NCI-H1694 treated with DMSO at 0.1 percent for 48 hours (cell line): ENCODE results near the gene PCDHGA7.
A peak's percentile ranks its signal among the peaks of the same experiment; 100 is the strongest.
"Not testable (repeated sequence)": the region's sequence is repeated elsewhere in the genome, so short reads cannot be mapped to it uniquely, and the experiment has no call there.

Source experiments
- DNase-seq: peaks from one replicate; lab custom pipeline; 2025; lab: John Stamatoyannopoulos, UW

Gene PCDHGA7

DNA sequence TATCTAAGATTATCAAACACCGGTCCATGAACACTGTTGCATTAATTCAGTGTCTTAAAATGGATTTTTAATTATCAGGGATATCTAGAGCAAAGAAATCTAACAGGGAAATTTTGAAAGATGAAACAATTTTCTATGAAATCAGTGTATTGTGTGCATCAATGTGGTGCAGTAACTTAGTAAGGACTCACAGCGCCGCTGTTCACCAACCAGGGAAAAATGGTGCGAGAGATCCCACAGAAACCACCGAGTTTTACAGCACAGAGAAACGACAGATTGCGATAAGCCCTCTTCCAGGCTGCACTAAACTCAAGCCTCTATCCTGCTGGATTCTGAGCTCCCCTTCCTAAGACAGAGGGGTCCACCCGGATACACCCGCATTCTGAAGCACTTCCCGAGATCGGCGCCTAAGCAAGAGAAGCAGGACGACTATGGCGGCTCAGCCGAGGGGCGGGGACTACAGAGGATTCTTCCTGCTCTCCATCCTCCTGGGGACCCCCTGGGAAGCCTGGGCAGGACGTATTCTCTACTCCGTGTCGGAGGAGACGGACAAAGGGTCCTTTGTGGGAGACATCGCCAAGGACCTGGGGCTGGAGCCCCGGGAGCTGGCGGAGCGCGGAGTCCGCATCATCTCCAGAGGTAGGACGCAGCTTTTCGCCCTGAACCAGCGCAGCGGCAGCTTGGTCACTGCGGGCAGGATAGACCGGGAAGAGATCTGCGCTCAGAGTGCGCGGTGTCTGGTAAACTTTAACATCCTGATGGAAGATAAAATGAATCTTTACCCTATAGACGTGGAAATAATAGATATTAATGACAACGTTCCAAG lies at the start of gene PCDHGA7:
Gene PCDHGA7 (plus strand): TSS at position 274 of the 826 bp plus-strand sequence. CDS start 158 bp downstream, at position 432.
- DNase-seq: no peak

DNA sequence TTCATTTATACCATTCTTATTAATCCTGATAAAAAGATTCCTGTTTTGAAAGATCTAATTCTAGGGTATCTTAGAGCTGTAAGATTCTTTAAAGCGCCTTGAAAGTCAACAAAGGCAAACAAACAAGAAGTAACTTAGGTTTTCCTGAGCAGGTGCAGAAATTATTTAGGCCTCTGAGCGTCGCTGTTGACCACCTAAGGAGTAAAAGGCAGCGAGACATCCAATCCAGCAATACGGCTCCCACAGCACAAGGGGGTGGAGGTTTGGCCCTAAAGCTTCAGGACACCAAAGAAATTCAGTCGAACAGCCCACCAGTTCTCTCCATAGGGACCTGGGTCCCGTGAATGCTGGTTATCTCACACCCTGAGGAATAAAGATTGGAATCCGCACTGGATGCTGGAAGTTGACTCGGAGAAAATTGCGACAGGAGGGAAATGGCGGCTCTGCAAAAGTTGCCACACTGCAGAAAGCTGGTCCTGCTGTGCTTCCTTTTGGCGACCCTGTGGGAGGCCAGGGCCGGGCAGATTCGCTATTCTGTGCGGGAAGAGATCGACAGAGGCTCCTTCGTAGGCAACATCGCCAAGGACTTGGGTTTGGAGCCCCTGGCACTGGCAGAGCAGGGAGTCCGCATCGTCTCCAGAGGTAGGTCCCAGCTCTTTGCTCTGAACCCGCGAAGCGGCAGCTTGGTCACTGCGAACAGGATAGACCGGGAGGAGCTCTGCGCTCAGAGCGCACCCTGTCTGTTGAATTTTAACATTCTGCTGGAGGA lies 43.8 kb upstream of the PCDHGA7 start, which contains the start of gene PCDHGA2:
Gene PCDHGA2 (plus strand): TSS at position 223 of the 769 bp plus-strand sequence.
- no peak for DNase-seq

- not testable (repeated sequence) for DNase-seq
These were observed 41.7 kb upstream of the PCDHGA7 start for GRCh38 chr5:141340781-141341354.

DNA sequence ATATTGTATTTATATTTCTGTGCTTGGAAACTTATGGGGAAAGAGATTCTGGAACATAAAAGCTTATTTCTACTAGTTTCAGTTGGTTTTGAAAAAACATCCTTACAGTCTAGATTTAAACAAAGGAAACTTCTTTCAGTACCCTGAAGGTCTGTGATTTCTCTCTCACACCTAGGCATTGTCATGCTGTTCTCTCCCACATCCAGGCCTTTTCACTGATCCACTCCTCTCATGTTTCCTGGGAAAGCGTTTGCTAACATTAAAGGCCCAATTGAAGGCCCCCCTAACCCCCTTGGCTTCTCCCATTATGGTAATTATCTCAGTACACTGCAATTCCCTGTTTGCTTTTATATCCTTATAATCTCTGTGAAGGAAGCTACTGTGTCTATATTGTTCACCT lies 39.8 kb upstream of the PCDHGA7 start:
- DNase-seq: no peak

- DNase-seq: no peak
These were observed 39.1 kb upstream of the PCDHGA7 start, which contains the start of gene PCDHGA3 for GRCh38 chr5:141343242-141343952. PCDHGA3 (plus strand) TSS chr5:141343829; CDS start chr5:141344034, 205 bp downstream.

DNA sequence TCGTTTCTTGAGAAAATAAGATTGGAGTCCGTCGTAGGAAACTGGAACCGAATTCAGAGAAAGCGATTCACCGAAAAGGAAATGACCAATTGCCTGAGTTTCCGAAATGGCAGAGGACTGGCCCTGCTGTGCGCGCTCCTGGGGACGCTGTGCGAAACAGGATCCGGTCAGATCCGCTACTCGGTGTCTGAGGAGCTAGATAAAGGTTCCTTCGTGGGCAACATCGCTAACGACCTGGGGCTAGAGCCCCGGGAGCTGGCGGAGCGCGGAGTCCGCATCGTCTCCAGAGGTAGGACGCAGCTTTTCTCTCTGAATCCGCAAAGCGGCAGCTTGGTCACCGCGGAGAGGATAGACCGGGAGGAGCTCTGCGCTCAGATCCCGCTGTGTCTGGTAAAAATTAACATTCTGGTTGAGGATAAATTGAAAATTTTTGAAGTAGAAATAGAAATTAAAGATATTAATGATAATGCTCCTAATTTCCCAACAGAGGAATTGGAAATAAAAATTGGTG lies 38.5 kb upstream of the PCDHGA7 start:
- DNase-seq: no peak

DNA sequence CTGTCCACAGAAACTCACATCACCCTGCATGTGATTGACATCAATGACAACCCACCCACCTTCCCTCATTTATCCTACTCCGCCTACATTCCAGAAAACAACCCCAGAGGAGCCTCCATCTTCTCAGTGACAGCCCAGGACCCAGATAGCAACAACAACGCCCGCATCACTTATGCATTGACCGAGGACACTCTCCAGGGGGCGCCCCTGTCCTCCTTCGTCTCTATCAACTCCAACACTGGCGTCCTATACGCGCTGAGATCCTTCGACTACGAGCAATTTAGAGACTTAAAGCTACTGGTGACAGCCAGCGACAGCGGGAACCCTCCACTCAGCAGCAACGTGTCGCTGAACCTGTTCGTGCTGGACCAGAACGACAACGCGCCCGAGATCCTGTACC lies 37.2 kb upstream of the PCDHGA7 start:
- DNase-seq: no peak

DNA sequence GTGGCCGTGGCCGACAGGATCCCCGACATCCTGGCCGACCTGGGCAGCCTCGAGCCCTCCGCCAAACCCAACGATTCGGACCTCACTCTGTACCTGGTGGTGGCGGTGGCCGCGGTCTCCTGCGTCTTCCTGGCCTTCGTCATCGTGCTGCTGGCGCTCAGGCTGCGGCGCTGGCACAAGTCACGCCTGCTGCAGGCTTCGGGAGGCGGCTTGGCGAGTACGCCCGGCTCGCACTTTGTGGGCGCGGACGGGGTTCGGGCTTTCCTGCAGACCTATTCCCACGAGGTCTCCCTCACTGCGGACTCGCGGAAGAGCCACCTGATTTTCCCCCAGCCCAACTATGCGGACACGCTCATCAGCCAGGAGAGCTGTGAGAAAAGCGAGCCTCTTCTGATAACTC lies 36.5 kb upstream of the PCDHGA7 start:
- not testable (repeated sequence) for DNase-seq

GRCh38 chr5:141349917-141350619 lies 32.5 kb upstream of the PCDHGA7 start, which contains the start of gene PCDHGB1:
PCDHGB1 (plus strand) TSS chr5:141350099; CDS start chr5:141350261, 162 bp downstream.
- peak; percentile 41 for DNase-seq

- DNase-seq: no peak
These were observed 31.0 kb upstream of the PCDHGA7 start for GRCh38 chr5:141351591-141351990.

DNA sequence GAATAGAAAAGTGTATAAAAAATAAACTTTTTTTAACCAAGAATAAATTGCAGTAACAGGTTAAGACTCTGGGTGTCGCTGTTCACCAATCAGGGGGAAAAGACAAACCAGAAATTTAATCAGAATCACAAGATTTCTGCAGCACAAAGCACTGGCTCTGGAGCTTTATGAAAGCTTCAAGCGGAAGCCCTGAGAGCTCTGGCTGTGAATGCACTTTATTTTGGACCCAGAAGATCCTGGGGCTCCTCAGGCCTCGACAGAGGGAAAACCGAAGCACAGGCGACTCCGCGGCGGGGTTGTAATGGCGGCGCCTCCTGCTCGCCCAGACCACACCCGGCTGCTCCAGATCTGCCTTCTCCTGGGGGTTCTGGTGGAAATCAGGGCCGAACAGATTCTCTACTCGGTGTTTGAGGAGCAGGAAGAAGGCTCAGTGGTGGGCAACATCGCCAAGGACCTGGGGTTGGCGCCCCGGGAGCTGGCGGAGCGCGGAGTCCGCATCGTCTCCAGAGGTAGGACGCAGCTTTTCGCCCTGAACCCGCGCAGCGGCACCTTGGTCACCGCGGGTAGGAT lies 27.6 kb upstream of the PCDHGA7 start, which contains the start of gene PCDHGA4:
Gene PCDHGA4 (plus strand): TSS at position 122 of the 570 bp plus-strand sequence. CDS start 87 bp downstream, at position 209.
- DNase-seq: no peak

DNA sequence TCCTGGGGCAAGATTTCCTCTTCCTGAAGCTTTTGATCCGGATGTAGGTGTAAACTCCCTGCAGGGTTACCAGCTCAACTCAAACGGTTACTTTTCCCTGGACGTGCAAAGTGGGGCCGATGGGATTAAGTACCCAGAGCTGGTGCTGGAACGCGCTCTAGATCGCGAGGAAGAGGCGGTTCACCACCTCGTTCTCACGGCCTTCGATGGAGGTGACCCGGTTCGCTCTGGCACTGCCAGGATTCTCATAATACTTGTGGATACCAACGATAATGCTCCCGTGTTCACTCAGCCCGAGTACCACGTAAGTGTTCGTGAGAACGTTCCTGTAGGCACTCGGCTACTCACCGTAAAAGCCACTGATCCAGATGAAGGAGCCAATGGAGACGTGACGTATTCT lies 26.9 kb upstream of the PCDHGA7 start:
- DNase-seq: no peak

DNA sequence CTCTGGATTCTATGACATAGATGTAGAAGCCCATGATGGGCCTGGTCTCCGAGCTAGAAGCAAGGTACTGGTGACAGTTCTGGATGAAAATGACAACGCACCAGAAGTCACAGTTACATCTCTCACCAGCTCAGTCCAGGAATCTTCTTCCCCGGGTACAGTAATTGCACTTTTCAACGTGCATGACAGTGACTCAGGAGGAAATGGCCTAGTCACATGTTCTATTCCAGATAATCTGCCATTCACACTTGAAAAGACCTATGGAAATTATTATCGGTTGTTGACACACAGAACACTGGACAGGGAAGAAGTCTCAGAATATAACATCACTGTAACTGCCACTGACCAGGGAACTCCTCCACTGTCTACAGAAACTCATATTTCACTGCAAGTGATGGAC lies 26.4 kb upstream of the PCDHGA7 start:
- no peak for DNase-seq

GRCh38 chr5:141356950-141357349 lies 25.6 kb upstream of the PCDHGA7 start:
- DNase-seq: no peak

- peak; percentile 32 for DNase-seq
These were observed 22.6 kb upstream of the PCDHGA7 start, which contains the start of gene PCDHGB2 for GRCh38 chr5:141359790-141360426. PCDHGB2 (plus strand) TSS chr5:141359994; CDS start chr5:141360136, 142 bp downstream.

DNA sequence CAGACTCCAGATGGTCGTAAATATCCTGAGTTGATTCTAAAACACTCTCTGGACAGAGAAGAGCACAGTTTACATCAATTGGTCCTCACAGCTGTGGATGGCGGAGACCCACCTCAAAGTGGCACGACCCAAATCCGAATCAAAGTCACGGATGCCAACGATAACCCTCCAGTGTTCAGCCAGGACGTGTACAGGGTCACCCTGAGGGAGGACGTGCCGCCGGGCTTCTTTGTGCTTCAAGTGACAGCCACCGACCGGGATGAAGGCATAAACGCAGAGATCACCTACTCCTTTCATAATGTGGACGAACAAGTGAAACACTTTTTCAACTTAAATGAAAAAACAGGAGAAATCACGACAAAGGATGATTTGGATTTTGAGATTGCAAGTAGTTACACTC lies 21.9 kb upstream of the PCDHGA7 start:
- DNase-seq: no peak

DNA sequence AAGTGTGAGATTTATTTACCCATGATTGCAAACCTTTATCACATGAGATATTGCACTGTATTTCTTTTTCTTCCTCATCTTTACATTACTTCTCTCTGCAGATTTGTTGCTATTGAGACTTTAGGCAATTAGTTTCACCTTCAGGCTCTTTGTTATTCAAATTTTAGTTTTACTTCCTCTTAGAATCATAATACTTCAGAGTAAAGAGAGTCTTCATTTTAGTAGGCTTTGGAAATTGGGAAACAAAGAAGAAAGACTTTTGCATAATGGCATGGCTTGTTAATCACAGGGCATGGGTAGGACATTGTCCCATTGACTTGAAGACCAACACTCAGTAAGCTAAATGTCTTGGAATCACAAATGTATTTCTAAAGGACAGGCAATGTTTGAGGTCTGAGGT lies 19.8 kb upstream of the PCDHGA7 start:
- no peak for DNase-seq

GRCh38 chr5:141363952-141364660 lies 18.4 kb upstream of the PCDHGA7 start, which contains the start of gene PCDHGA5:
PCDHGA5 (plus strand) TSS chr5:141364162; CDS start chr5:141364331, 169 bp downstream.
- no peak for DNase-seq
